WTC11 (cell line): ENCODE measurements around the gene SRPK3. TPM values are rescaled to one million over a fixed set of nuclear protein-coding genes. Genes with fewer than 3 reads are reported as not detected.

Source experiments
- ATAC-seq: fragments of 200-7000 bp; cut with Tn5 transposase; 2 replicates; pipeline ENCODE4 v1.10.0; 2021; ENCODE audit warnings: mild to moderate bottlenecking, moderate library complexity
- CTCF ChIA-PET: fragments of 300-600 bp; sonication (Branson Sonifier 250); formaldehyde crosslinking; loops from one replicate; lab custom pipeline; 2021; ENCODE audit warnings: antibody characterized with exemption; lab: Charles Lee
- POLR2A ChIA-PET: fragments of 350-600 bp; sonication (Branson Sonifier 250); formaldehyde crosslinking; loops from one replicate; lab custom pipeline; 2021; ENCODE audit warnings: antibody characterized with exemption; lab: Charles Lee
- DNase-seq: peaks from one replicate; pipeline ENCODE4 v3.0.0; 2021; ENCODE audit warnings: low spot score
- H3K27ac Mint-ChIP-seq: 2 replicates; pipeline ENCODE4 v1.8.0; 2021; ENCODE audit warnings: mixed read lengths
- H3K27me3 Mint-ChIP-seq: 2 replicates; pipeline ENCODE4 v1.8.0; 2021; ENCODE audit warnings: low read depth, mild to moderate bottlenecking, moderate library complexity, mixed read lengths
- H3K36me3 Mint-ChIP-seq: 2 replicates; pipeline ENCODE4 v1.8.0; 2021; ENCODE audit warnings: mixed read lengths
- H3K4me1 Mint-ChIP-seq: 2 replicates; pipeline ENCODE4 v1.8.0; 2022; ENCODE audit warnings: mixed read lengths
- H3K4me3 Mint-ChIP-seq: 2 replicates; pipeline ENCODE4 v1.8.0; 2021; ENCODE audit warnings: mild to moderate bottlenecking, moderate library complexity, mixed read lengths
- H3K9me3 Mint-ChIP-seq: 2 replicates; pipeline ENCODE4 v1.8.0; 2021; ENCODE audit warnings: mixed read lengths
- ATF1 ChIP-seq: sonication (generic); formaldehyde crosslinking; IDR thresholded peaks from 2 replicates; pipeline ENCODE4 v1.8.1; 2023; ENCODE audit warnings: mild to moderate bottlenecking, moderate library complexity, missing genetic modification reagents
- HMGA2 ChIP-seq: fragments of 250-450 bp; sonication (Bioruptor Pico); IDR thresholded peaks from 2 replicates; pipeline ENCODE4 v1.4.0; 2021; ENCODE audit warnings: mild to moderate bottlenecking, moderate library complexity
- SOX15 ChIP-seq: fragments of 250-450 bp; sonication (Bioruptor Pico); IDR thresholded peaks from 2 replicates; pipeline ENCODE4 v1.9.0; 2021; ENCODE audit warnings: mild to moderate bottlenecking
- TEAD4 ChIP-seq: sonication (generic); formaldehyde crosslinking; IDR thresholded peaks from 2 replicates; pipeline ENCODE4 v1.8.0; 2022; ENCODE audit warnings: mild to moderate bottlenecking, missing genetic modification reagents
- ZNF396 ChIP-seq: fragments of 250-450 bp; sonication (Bioruptor Pico); IDR thresholded peaks from 2 replicates; pipeline ENCODE4 v1.8.0; 2021; ENCODE audit warnings: mild to moderate bottlenecking, moderate library complexity, borderline replicate concordance
- total RNA-seq: library from RNA; stranded (reverse); gene quantifications from 3 replicates; pipeline ENCODE4 v1.2.3, GENCODE V29; 2021
- TF ChIP-seq, protein P1 (sequence below): sonication (generic); formaldehyde crosslinking; conservative IDR thresholded peaks from 2 replicates; pipeline ENCODE4 v1.8.1; 2023; ENCODE audit warnings: mild to moderate bottlenecking, low read depth, missing genetic modification reagents, moderate library complexity
- TF ChIP-seq, protein P2 (sequence below): sonication (generic); formaldehyde crosslinking; IDR thresholded peaks from 2 replicates; pipeline ENCODE4 v1.8.1; 2023; ENCODE audit warnings: mild to moderate bottlenecking, missing genetic modification reagents
- TF ChIP-seq, protein P3 (sequence below): sonication (generic); formaldehyde crosslinking; IDR thresholded peaks from 2 replicates; pipeline ENCODE4 v1.8.0; 2023; ENCODE audit warnings: missing genetic modification reagents, mild to moderate bottlenecking, borderline replicate concordance
- TF ChIP-seq, protein P4 (sequence below): sonication (generic); formaldehyde crosslinking; IDR thresholded peaks from 2 replicates; pipeline ENCODE4 v1.8.0; 2022; ENCODE audit warnings: missing genetic modification reagents
- TF ChIP-seq, protein P5 (sequence below): fragments of 250-450 bp; sonication (Bioruptor Pico); IDR thresholded peaks from 2 replicates; pipeline ENCODE4 v1.9.0; 2021; ENCODE audit warnings: mild to moderate bottlenecking

SRPK3 gene
- total RNA-seq, 1 experiment from 2014 or later: not detected

DNA sequence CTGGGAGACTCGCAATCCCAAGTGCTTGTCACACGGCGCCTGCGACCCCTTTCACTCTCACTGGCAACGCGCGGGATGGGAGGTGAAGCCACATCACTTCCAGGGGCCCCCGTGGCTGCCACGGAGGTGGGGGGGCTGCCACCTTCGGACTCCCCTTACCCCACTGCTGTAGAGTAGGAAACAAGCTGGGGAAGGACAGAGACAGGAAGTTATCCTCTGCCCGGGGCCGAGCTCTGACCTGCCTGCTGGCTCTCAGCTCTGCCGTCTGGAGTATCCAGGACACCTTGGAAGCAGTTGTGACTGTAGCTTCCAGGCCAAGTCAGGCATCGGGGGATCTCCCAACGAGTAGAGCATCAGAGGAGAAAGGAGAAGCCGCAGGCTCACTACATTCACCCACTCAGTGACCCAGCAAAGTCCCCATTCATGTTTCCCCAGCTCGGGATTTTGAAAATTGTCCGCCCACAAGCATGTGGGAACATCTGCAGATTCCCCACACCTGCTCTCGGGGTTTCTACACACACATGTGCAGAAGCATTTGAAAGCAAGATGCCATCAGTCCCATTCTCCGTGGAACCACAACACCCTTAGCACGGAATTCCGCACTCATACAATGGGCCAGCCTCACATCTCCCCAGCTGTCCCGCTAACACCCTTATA lies 38.7 kb downstream of the SRPK3 start (continued):
- TF ChIP-seq, protein P1, sequence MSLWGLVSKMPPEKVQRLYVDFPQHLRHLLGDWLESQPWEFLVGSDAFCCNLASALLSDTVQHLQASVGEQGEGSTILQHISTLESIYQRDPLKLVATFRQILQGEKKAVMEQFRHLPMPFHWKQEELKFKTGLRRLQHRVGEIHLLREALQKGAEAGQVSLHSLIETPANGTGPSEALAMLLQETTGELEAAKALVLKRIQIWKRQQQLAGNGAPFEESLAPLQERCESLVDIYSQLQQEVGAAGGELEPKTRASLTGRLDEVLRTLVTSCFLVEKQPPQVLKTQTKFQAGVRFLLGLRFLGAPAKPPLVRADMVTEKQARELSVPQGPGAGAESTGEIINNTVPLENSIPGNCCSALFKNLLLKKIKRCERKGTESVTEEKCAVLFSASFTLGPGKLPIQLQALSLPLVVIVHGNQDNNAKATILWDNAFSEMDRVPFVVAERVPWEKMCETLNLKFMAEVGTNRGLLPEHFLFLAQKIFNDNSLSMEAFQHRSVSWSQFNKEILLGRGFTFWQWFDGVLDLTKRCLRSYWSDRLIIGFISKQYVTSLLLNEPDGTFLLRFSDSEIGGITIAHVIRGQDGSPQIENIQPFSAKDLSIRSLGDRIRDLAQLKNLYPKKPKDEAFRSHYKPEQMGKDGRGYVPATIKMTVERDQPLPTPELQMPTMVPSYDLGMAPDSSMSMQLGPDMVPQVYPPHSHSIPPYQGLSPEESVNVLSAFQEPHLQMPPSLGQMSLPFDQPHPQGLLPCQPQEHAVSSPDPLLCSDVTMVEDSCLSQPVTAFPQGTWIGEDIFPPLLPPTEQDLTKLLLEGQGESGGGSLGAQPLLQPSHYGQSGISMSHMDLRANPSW (CRISPR knock-in tag): no peak
- TF ChIP-seq, protein P2, sequence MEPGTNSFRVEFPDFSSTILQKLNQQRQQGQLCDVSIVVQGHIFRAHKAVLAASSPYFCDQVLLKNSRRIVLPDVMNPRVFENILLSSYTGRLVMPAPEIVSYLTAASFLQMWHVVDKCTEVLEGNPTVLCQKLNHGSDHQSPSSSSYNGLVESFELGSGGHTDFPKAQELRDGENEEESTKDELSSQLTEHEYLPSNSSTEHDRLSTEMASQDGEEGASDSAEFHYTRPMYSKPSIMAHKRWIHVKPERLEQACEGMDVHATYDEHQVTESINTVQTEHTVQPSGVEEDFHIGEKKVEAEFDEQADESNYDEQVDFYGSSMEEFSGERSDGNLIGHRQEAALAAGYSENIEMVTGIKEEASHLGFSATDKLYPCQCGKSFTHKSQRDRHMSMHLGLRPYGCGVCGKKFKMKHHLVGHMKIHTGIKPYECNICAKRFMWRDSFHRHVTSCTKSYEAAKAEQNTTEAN (CRISPR knock-in tag): no peak
- TF ChIP-seq ZNF396 (no peak), ATF1 (CRISPR knock-in tag) (no peak), SOX15 (CRISPR knock-in tag) (no peak)
- TF ChIP-seq, protein P3, sequence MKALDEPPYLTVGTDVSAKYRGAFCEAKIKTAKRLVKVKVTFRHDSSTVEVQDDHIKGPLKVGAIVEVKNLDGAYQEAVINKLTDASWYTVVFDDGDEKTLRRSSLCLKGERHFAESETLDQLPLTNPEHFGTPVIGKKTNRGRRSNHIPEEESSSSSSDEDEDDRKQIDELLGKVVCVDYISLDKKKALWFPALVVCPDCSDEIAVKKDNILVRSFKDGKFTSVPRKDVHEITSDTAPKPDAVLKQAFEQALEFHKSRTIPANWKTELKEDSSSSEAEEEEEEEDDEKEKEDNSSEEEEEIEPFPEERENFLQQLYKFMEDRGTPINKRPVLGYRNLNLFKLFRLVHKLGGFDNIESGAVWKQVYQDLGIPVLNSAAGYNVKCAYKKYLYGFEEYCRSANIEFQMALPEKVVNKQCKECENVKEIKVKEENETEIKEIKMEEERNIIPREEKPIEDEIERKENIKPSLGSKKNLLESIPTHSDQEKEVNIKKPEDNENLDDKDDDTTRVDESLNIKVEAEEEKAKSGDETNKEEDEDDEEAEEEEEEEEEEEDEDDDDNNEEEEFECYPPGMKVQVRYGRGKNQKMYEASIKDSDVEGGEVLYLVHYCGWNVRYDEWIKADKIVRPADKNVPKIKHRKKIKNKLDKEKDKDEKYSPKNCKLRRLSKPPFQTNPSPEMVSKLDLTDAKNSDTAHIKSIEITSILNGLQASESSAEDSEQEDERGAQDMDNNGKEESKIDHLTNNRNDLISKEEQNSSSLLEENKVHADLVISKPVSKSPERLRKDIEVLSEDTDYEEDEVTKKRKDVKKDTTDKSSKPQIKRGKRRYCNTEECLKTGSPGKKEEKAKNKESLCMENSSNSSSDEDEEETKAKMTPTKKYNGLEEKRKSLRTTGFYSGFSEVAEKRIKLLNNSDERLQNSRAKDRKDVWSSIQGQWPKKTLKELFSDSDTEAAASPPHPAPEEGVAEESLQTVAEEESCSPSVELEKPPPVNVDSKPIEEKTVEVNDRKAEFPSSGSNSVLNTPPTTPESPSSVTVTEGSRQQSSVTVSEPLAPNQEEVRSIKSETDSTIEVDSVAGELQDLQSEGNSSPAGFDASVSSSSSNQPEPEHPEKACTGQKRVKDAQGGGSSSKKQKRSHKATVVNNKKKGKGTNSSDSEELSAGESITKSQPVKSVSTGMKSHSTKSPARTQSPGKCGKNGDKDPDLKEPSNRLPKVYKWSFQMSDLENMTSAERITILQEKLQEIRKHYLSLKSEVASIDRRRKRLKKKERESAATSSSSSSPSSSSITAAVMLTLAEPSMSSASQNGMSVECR: no peak

DNA sequence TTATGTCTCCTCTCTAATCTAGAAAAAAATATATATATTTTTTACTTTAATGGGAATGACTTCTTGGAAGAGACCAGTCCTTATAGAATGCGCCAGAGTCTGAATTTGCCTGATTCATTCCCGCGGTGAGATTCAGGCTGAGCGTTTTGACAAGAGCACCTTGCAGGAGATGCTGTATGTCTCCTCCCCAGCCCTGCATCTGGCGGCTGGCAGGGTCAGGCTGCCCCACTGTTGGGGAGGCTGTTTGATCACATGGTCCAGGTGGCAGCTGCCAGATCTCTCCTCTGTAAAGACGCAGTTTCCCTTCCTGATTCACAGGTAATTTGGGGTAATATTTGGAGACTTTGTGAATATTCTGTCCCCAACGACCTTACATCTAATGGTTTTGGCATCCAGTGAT lies 39.8 kb downstream of the SRPK3 start:
- H3K27ac Mint-ChIP-seq: peak overlapping the region; percentile 82
- TF ChIP-seq, protein P4, sequence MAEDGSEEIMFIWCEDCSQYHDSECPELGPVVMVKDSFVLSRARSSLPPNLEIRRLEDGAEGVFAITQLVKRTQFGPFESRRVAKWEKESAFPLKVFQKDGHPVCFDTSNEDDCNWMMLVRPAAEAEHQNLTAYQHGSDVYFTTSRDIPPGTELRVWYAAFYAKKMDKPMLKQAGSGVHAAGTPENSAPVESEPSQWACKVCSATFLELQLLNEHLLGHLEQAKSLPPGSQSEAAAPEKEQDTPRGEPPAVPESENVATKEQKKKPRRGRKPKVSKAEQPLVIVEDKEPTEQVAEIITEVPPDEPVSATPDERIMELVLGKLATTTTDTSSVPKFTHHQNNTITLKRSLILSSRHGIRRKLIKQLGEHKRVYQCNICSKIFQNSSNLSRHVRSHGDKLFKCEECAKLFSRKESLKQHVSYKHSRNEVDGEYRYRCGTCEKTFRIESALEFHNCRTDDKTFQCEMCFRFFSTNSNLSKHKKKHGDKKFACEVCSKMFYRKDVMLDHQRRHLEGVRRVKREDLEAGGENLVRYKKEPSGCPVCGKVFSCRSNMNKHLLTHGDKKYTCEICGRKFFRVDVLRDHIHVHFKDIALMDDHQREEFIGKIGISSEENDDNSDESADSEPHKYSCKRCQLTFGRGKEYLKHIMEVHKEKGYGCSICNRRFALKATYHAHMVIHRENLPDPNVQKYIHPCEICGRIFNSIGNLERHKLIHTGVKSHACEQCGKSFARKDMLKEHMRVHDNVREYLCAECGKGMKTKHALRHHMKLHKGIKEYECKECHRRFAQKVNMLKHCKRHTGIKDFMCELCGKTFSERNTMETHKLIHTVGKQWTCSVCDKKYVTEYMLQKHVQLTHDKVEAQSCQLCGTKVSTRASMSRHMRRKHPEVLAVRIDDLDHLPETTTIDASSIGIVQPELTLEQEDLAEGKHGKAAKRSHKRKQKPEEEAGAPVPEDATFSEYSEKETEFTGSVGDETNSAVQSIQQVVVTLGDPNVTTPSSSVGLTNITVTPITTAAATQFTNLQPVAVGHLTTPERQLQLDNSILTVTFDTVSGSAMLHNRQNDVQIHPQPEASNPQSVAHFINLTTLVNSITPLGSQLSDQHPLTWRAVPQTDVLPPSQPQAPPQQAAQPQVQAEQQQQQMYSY (CRISPR knock-in tag): no peak
- no peak for TF ChIP-seq TEAD4
- TF ChIP-seq, protein P5, sequence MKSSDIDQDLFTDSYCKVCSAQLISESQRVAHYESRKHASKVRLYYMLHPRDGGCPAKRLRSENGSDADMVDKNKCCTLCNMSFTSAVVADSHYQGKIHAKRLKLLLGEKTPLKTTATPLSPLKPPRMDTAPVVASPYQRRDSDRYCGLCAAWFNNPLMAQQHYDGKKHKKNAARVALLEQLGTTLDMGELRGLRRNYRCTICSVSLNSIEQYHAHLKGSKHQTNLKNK (CRISPR knock-in tag): no peak
- TF ChIP-seq HMGA2 (CRISPR knock-in tag): no peak
- TF ChIP-seq, all 79 proteins: peak for 0
- no peak for ATAC-seq
- Mint-ChIP-seq H3K9me3 (no peaks in the 10 kb centered on the region), H3K27me3 (no peaks in the 10 kb centered on the region), H3K4me3 (no peak overlapping the region), H3K36me3 (0 out of 2 replicates have a peak, but pooled peaks cover 2% of the 10 kb centered on the region), H3K4me1 (peaks cover 61% of the 10 kb centered on the region)
- ChIA-PET CTCF (no interaction called here), POLR2A (no interaction called here)
- no peak for DNase-seq
